Omental fat pad (tissue), 4 donors: ENCODE results near the gene DNAJC1. TPM values are rescaled to one million over a fixed set of nuclear protein-coding genes. Genes with fewer than 3 reads are reported as not detected.

Experiments
- ATAC-seq: fragments of 150-250 bp; one replicate; pipeline ENCODE4 v1.9.1; 2016; ENCODE audit warnings: mild to moderate bottlenecking, moderate library complexity; ENCODE audit not compliant: low FRiP score
- DNase-seq: peaks from one replicate; pipeline ENCODE4 v3.0.0-alpha.2; 2019; ENCODE audit warnings: low spot score
- total RNA-seq, 4 donors: library from RNA; depleted of rRNA; stranded (reverse); fragments of >200 nt; gene quantifications; one replicate each; pipeline ENCODE4 v1.1.0, GENCODE V29; 2016
- TF ChIP-seq, protein P1 (sequence below), 3 donors: fragments of 450-650 bp; IDR thresholded peaks; one replicate each; pipeline ENCODE4 v1.5.1; 2016 to 2017; ENCODE audit warnings: antibody characterized with exemption in 3 of 3, mild to moderate bottlenecking in 3 of 3, moderate library complexity in 2 of 3

Gene DNAJC1
- total RNA-seq, 4 donors from 2014 or later: 69.5 to 119 (median 89.8) TPM

DNA sequence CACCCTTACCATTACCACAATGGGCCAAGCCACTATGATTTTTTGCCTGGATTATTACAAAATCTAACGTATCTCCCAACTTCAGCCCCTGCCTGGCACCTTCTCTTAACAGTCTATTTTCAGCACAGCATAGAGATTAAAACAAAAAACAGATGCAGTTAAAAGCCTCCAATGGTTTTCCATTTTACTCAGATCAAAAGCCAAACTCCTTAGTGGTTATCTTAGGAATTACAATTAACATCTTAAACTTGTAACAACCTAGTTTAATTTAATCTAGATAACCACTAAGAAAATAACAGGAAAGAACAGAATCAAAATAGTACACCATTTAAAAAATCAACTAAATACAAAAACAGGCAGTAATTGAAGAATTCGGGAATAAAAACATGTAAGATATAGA, 43.5 kb downstream of the DNAJC1 start:
- ATAC-seq (no peak), DNase-seq (no peak)
- TF ChIP-seq, protein P1, sequence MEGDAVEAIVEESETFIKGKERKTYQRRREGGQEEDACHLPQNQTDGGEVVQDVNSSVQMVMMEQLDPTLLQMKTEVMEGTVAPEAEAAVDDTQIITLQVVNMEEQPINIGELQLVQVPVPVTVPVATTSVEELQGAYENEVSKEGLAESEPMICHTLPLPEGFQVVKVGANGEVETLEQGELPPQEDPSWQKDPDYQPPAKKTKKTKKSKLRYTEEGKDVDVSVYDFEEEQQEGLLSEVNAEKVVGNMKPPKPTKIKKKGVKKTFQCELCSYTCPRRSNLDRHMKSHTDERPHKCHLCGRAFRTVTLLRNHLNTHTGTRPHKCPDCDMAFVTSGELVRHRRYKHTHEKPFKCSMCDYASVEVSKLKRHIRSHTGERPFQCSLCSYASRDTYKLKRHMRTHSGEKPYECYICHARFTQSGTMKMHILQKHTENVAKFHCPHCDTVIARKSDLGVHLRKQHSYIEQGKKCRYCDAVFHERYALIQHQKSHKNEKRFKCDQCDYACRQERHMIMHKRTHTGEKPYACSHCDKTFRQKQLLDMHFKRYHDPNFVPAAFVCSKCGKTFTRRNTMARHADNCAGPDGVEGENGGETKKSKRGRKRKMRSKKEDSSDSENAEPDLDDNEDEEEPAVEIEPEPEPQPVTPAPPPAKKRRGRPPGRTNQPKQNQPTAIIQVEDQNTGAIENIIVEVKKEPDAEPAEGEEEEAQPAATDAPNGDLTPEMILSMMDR (IDR thresholded peaks at IDR 0.05): no peak

- TF ChIP-seq, protein P1 (IDR thresholded peaks at IDR 0.05): no peak
- ATAC-seq: no peak
- DNase-seq: no peak
Observed at GRCh38 chr10:21954690-21955089, 48.8 kb downstream of the DNAJC1 start.

GRCh38 chr10:21954132-21954531, 49.4 kb downstream of the DNAJC1 start:
- TF ChIP-seq, protein P1 (IDR thresholded peaks at IDR 0.05): no peak
- DNase-seq (no peak), ATAC-seq (no peak)

DNA sequence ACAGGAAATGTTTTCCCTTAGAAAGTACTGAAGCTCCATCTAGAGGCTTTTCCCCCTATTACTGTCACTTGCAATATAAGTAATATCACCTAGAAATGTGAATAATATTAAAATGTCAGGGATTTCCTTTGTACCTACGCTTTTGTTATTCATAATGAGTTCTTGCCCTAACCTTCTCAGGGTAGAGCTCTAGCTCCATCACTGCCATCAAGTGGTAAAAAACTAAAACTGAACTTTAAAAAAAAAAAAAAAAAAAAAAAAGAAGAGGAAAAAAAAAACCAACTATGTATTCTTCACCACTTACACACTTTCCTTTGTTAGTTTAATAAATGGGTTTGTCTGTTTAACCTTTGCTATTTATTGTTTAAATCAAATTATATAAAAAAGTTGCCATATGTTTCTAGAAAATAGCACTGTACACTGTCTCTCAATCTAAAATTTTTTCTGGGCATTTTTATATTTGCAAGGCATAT, 49.9 kb downstream of the DNAJC1 start:
- TF ChIP-seq, protein P1 (IDR thresholded peaks at IDR 0.05): no peak
- no peak for DNase-seq
- ATAC-seq: no peak

DNA sequence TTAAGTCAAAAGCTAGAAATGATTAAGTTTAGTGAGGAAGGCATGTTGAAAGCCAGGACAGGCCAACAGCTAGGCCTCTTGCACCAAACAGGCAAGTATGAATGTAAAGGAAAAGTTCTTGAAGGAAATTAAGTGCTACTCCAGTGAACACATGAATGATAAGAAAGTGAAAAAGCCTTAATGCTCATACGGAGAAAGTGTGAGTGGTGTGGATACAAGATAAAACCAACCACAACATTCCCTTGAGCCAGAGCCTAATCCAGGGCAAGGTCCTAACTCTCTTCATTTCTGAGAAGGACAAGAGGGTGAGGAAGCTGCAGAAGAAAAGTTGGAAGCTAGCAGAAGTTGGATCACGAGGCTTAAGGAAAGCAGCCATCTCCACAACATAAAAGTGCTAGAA, 53.0 kb downstream of the DNAJC1 start:
- ATAC-seq (no peak), DNase-seq (no peak)
- TF ChIP-seq, protein P1 (IDR thresholded peaks at IDR 0.05): no peak

GRCh38 chr10:21946946-21947345, 56.6 kb downstream of the DNAJC1 start:
- ATAC-seq: no peak
- no peak for DNase-seq
- TF ChIP-seq, protein P1 (IDR thresholded peaks at IDR 0.05): no peak

GRCh38 chr10:21944727-21945386, 58.7 kb downstream of the DNAJC1 start:
- no peak for DNase-seq
- no peak for ATAC-seq
- TF ChIP-seq, protein P1 (IDR thresholded peaks at IDR 0.05): no peak
